Head of caudate nucleus (tissue), 42 donors: Measurements from ENCODE around the gene ZDHHC11B.
"Not testable (repeated sequence)": the region's sequence is repeated elsewhere in the genome, so short reads cannot be mapped to it uniquely, and the experiment has no call there.

ENCODE experiments used
- DNase-seq, 42 donors: peaks; one replicate each; pipeline versions ENCODE4 v3.0.0 to v3.0.0-alpha.2; 2020 to 2021; ENCODE audit warnings: mixed read lengths in 7 of 42
- intact Hi-C: fragments of 100-400 bp; cut with DNase I; formaldehyde crosslinking; loops from one replicate; pipeline ENCODE4 v1.15.0; 2022

Gene ZDHHC11B

DNA sequence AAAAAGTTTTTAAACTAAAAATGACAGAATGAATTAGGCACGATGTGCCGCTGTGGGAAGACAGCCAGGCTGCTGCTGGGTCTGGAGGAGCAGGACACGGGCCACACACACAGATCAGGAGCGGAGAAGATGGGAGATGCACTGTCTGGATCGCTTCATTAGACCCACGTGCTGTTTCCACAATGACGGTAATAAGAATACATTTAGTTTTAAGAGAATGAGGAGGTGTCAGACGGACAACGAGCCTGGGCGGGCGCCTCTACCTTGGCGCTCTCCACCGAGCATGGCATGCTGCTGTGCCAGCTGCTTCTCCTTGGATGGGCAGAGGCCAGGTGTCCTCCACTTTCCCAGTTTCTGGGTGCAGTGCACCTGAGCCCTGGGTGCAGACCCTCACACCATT, 11.6 kb downstream of the ZDHHC11B start:
- peak in 12 of 42 donors; percentile 11 to 67 (median 29) for DNase-seq
- intact Hi-C loops, result not testable (repeated sequence)

DNA sequence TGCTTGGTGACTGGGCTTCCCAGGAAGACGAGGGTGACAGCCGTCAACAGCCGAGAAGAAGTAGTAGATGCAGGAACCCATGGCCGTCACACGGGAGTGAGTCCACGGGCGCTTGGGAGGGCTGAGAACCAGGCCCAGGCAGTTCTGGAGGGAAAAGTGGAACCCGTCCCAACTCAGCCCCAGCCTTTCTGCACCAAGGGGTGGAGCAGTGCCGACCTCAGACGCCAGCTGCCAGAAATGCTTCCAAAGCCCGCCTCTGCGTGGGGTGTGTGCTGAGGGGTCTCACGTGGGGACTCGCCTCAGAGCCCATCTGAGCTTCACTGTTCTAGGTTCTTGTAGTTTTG, 12.0 kb downstream of the ZDHHC11B start:
- intact Hi-C loops, result not testable (repeated sequence)
- peak in 2 of 42 donors; percentile 5 to 15 for DNase-seq

DNA sequence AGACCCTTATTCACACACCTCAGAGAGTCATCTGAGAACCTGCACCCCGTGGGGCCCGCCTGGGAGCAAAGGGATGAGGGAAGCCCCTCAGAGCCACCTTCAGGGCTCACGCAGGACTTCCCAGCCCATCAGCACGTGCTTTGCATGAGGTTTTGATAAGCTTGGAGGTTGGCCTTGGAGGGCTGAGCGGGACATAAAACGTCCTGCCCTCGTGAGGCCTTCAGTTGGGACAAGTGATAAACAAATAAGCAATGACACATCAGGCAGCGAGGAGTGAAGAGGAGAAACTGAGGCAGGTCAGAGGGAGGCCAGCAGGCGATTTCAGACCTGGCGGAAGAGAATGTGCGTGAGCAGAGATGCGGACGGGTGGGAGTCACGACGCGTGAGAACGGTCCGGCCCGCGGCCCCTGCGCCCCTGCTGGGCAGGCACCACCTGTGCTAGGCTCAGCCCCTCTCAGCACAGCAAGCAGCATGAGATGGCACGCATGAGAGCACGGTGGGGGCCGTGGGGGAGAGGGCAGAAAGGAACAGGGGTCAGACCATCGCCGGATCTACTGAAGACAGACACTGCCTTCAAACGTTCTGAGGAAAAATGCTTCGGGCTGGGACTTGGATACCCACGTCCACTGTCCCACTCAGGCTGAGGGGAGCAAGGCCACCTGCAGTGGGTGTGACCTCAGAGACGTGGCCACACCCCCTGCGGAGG, 12.5 kb downstream of the ZDHHC11B start:
- DNase-seq, result peak in 2 of 42 donors; percentile 6 to 14
- intact Hi-C loops, result not testable (repeated sequence)

DNA sequence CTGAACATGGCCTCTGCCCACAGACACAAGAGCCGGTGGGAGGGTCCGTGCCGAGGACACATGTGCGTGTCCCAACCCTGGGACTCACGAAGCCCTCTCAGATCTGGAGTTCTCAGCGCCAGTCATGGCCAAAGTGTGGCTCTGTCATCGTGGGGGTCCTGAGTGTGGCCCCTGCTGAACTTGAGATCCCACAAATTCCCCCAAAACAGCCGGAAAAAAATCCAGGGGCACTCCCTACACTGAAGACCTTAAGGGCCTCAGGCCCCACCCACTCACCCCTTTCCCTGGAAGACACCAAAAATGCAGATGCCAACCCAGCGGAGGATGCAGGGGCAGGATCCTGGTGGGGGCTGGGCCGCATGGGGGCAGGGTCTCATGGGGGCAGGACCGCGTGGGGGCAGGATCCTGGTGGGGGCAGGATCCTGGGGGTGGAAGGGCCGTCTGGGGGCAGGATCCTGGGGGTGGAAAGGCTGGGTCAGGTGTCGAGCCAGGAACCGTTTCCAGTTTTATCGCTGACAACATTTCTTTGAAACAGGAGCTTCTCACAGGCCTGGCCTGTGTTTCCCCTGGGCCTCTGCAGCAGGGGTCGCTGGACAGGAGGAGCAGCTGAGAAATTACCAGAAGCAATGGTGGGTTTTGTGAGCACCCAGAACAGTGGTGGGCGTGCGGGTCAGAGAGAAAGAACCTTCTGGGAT, 13.3 kb downstream of the ZDHHC11B start:
- intact Hi-C loops, result not testable (repeated sequence)
- DNase-seq, result peak in 4 of 42 donors; percentile 5 to 11 (median 8)

DNA sequence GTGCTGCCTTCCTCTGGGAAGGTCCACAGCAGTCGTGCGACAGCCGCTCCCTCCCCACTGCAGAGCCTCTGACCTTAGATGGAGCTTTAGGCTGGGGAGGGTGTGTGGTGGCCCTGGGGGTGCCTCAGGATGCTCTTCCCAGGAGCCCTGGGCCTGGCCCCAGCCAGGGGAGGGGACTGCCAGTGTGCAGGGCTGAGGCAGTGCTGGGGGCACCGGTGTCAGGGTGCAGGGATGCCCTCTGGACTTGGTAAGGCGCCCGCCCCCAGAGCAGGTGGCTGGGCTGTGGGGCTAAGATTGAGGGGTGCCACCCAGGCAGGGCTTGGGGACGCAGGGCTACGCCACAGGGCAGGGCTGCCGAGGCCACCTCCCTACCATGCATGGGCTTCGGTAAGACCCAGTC, 13.9 kb downstream of the ZDHHC11B start:
- DNase-seq, result peak in 6 of 42 donors; percentile 6 to 29 (median 8)
- intact Hi-C loops, result not testable (repeated sequence)

DNA sequence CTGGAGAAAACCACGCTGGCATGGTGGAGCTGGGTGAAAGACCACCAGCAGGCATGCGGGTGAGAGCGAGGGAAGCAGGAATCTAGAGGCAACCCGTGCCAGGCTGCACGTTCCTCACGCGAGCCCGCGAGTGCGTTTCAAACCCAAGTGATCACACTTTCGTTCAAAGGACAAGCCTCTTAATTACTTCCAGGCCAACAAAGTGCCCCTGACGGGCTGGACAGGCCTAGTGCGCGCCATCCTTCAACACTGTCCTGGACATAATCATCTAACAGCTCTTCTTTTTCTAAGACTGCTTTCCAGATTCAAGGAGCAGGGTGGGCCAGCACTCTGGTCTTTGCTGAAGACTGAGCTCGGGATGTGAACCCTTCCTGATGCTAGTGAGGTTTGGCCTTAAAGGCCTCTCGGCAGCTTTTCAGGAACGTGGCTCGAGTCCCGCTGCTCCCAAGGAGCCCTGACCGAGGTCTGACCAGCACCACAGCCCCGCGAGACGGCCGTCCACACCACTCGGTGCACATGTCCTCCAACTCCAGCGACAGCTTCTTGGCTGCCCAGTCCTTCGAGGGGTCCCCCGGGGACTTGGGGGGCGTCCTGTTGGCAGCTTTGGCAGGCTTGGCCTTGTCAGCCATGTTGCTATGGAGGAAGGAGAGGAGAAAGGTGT, 14.9 kb downstream of the ZDHHC11B start:
- peak in 14 of 42 donors; percentile 1 to 37 (median 10) for DNase-seq
- intact Hi-C loops, result not testable (repeated sequence)

DNA sequence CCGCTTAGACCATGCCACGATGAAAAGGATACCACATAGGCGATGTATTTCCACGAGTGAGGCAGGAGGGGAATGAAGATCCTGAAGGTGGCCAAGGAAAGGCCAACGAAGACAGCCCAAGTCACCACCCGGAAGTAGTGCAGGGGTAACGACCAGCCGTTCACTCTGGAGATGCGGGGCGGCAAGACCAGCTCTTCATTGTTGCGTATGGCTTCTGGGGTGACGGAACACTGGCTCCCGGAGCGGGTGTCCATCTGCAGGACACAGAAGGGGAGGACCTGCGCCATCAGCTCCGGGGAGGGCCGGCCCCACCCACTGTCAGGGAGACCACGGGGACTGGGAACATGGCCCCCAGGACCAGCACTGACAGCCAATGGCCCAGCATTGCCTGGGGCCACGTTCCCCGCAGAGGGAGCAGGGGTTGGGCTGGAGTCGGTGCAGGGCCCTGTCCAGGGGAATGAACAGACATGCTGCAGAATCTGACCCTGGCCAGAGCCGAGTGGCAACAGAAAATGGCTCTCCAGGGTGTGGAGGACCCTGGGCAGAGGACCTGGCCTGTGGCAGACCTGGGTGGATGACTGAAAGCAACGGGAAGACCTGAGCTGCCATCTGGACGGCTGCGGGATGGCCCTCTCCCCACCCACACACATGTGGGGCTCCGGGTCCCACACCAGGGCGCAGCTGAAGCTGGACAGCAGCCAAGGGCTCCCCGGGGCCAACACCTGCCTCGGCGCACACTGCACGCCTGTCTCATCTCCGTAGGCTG, 17.7 kb downstream of the ZDHHC11B start:
- intact Hi-C loops, result no loop called here
- DNase-seq, result peak in 14 of 42 donors; percentile 7 to 62 (median 21)

DNA sequence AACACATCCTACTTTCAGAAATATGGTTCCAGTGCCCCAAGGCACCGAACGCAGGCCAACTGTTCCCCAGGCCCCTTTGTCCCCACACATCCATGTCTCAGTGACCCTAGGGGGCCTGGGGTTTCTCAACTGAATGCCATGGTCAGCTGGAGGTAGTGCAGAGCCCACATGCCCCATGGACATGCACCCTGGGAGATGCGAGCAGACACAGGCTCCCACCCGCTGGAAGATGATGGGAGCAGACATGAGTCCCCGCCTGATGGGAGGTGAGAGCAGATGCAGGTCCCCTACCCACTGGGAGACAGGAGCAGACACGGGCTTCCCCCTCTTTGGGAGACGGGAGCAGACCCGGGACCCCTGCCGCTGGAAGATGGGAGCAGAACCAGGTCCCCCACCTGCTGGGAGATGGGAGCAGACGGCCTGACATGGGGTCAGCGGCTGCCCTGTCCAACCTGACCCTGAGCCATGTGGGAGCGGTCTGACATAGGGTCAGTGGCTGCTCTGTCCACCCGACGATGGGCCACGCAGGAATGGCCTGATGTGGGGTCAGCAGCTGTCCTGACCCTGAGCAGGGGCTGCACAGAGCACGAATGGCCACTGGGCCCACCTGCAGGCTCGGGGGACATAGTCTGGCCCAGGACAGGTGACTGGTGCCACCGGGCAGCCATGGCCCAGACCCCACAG, 18.4 kb downstream of the ZDHHC11B start:
- peak in 8 of 42 donors; percentile 2 to 32 (median 9) for DNase-seq
- intact Hi-C loops, result no loop called here

DNA sequence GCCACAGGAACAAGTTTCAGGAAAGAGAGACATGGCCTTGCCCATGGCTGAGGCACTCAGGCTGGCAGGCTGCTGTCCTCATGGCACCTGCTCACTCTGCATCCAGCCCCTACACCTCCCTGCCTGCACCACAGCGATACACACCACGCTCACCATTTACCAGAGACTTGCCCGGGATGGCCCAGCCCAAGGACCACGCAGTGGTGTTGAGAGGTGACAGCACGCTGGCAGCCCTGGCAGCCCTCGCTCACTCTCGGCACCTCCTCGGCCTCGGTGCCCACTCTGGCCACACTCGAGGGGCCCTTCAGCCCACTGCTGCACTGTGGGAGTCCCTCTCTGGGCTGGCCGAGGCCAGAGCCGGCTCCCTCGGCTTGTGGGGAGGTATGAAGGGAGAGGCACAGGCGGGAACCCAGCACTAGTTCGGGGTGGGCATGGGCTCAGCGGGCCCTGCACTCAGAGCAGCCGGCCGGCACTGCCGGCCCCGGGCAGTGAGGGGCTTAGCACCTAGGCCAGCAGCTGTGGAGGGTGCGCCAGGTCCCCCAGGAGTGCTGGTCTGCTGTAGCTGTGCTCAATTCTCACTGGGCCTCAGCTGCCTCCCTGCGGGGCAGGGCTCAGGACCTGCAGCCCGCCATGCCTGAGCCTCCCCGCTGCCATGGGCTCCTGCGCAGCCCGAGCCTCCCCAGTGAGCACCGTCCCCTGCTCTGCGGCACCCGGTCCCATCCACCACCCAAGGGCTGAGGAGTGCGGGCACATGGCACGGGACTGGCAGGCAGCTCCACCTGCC, 20.3 kb downstream of the ZDHHC11B start:
- DNase-seq, result peak in 11 of 42 donors; percentile 4 to 36 (median 10)
- intact Hi-C loops, result no loop called here

DNA sequence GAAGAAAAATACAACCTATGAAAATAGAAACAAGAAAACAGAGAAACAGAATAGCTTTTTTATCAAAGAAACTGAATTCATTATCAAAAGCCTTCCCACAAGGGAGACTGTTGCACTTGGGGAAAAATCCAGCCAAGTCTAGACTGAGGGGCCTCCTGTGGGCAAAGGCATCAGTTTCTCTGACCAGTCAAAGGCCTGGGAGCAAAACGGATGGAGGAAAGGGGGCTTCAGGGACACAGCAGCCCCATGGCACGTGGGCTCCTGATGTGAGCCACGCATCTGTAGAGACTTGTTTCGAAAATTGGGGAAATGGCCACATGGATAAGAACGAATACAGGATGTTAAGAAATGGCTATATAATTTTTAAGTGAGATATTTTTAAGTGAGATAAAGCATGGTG, 21.1 kb downstream of the ZDHHC11B start:
- intact Hi-C loops, result no loop called here
- DNase-seq, result peak in 4 of 42 donors; percentile 4 to 28 (median 12)

DNA sequence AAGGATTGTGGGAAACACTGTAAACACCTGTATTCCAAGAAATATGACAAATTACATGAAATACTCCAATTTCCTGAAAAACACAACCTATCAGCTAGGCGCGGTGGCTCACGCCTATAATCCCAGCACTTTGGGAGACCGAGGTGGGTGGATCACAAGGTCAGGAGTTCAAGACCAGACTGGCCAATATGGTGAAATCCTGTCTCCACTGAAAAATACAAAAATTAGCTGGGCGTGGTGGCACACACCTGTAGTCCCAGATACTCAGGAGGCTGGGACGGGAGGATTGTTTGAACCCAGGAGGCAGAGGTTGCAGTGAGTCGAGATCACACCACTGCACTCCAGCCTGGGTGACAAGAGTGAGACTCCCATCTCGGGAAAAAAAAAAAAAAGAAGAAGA, 21.5 kb downstream of the ZDHHC11B start:
- intact Hi-C loops, result not testable (repeated sequence)
- DNase-seq, result peak in 3 of 42 donors; percentile 18 to 32 (median 23)

DNA sequence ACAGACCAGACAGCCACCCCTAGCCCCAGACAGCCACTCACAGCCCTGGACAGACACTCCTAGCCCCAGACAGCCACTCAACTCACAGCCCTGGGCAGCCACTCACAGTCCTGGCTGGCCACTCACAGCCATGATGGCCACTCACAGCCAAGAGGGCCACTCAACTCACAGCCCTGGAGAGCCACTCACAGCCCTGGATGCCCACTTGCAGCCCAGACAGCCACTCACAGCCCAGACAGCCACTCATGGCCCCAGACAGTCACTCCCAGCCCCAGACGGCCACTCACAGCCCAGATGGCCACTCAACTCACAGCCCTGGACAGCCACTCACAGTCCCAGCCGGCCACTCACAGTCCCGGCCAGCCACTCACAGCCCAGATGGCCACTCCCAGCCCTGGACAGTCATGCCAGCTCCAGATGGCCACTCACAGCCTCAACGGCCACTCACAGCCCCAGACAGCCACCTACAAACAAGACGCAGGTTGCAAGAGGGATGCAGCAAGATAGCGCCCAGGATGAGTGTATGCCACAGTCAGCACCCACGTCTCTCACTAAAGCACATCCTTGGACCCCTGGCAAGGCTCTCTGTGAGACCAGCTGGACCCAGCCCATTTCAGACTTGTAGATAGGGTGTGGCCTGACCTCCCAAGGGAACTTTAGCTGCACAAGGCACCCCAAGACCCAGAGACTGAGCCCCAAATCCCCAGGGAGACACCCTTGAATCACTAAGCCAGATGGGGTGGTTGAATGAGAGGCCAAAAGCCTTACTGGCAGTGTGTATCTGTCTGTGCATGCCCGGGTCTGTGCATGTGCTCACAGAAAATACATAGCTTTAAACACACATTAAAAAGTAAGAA, 22.4 kb downstream of the ZDHHC11B start:
- intact Hi-C loops, result no loop called here
- peak in 38 of 42 donors; percentile 26 to 88 (median 70) for DNase-seq

DNA sequence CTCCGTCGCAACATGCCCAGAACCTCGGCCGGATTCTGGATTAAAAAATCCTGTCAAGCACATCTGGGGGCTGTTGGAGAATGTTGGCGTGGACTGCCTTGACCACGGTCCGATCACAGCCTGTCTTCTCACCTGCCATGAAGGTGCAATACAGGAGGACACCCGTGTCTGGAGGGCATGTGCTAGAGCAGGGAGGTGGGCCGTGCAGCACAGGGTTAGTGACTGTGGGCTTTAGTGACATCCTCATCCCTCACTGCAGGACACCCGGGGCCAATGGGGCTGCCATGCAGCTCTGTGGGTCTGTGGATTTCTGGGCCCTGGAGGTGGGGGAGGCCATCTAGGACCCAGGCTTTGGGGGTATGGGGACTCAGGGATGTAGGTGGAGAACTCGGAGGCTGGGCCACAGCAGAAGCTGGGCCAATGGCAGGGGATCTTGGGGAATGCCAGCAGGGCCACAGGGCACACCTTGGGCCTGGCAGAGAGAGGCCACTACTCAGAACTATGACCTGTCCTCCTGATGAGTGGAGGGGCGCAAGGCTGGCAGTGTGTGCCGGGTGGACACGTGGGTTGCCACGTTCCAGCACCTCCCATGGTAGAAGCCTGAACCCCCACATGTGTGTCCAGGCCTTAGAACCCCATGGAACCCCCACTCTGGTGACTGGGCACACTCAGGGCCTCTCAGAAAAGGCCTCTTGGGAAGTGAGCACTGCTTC, 23.3 kb downstream of the ZDHHC11B start:
- DNase-seq, result peak in 6 of 42 donors; percentile 4 to 37 (median 18)
- intact Hi-C loops, result no loop called here

DNA sequence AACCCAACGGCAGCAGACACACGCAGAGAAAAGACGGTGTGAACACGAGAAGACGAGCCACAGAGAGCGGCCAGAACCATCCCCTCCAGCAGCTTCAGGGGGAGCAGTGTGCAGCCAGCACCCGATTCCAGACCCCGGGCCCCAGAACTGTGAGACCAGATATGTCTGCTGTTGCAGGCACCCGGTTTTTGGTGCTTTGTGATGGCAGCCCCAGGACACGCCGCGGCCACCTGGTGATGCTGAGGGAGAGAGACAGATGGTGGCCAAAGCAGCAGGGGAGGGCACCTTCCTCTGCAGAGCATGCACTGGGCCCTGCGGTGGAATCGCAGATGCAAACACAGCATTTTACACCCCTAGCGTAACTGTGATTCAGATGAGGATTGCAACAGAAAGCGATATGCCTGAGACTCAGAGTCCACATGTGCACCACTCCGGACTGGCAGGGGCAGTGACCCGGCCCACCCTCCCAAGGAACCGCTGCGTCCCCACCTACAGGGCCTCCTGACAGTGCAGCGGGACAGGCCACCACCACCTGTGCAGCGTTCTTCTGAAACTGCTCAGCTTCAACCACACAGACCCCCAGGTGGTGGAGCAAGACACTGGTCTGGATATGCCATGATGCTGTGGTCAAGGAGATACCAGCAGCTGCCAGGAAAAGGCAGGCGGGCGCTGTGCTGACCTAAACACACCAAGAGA, 24.0 kb downstream of the ZDHHC11B start:
- peak in 8 of 42 donors; percentile 4 to 35 (median 11) for DNase-seq
- intact Hi-C loops, result no loop called here

DNA sequence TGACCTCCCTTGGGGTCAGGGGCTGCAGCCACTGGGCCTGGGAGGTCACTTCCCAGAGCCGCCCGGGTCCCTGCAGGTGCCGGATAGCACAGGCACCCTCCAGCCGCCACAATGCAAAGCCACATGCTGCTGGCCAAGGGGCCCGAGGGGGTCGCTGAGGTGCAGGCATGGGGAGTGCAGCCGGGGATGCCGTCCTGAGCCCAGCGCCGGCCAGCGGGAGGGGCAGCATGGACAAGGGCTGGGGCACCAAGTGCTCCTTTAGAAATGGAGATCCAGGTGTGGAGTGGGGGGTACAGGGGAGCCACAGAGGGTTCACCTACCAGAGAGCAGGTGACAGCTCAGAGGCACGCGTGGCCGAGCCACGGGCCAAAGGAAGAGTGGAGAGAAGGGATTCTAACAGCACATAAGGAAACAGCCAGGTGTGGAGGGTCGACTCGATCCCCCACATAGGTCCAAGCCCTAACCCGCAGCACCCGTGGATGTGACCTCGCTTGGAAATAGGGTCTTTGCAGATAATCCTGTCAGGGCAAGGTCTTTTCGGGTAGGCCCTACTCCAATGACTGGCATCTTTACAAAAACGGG, 24.7 kb downstream of the ZDHHC11B start:
- DNase-seq, result peak in 9 of 42 donors; percentile 4 to 34 (median 10)
- intact Hi-C loops, result no loop called here
